A549 (cell line): ENCODE measurements around the gene DCAF5.

ENCODE experiments used
- CBX8 ChIP-seq: fragments of 200-600 bp; sonication (generic); IDR thresholded peaks from 2 replicates; pipeline ENCODE4 v1.6.1; 2016
- EP300 ChIP-seq, 2 experiments: fragments of >200 bp; sonication (Bioruptor Twin); formaldehyde crosslinking; IDR thresholded peaks; 2 replicates in 1 of 2; 3 replicates in 1 of 2; pipeline ENCODE4 v1.6.1; 2016 to 2017
- HEYL ChIP-seq: fragments of 250-450 bp; sonication (Bioruptor Pico); IDR thresholded peaks from 2 replicates; pipeline ENCODE4 v1.8.0; 2021; ENCODE audit warnings: mild to moderate bottlenecking, moderate library complexity
- KDM5A ChIP-seq: fragments of 200-600 bp; sonication (generic); IDR thresholded peaks from 2 replicates; pipeline ENCODE4 v1.6.1; 2016; ENCODE audit warnings: antibody characterized with exemption, mild to moderate bottlenecking

DNA sequence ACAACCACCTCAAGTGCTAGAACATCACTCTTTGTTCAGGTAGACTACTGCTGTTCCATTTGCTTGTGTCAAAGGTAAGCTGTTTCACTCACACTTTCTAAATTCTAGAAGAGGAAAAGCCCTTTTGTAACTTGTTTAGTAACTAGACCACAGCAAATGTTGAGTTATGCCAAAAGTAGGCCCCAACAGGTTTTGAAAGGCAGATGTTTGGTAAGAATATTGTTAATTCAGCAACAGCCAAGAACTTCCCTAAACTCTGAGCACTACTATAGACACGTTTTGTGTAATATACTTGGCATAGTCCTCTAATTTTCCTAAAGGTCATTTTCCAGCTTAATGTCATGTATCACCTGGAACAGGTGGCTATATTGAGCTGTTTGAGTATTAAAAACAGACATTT, 79.0 kb downstream of the DCAF5 start:
- no peak for TF ChIP-seq KDM5A
- TF ChIP-seq CBX8: no peak
- TF ChIP-seq HEYL (CRISPR knock-in tag): no peak
- TF ChIP-seq EP300 (IDR thresholded peaks at IDR 0.05): no peak
